K562 (cell line): ENCODE results near the gene DCST1. TPM values are rescaled to one million over a fixed set of nuclear protein-coding genes. Genes with fewer than 3 reads are reported as not detected.
A peak's percentile ranks its signal among the peaks of the same experiment; 100 is the strongest.

Source experiments
- ARID1B ChIP-seq: fragments of 450-650 bp; IDR thresholded peaks from 2 replicates; pipeline ENCODE4 v1.6.1; 2016; ENCODE audit warnings: antibody characterized with exemption, mild to moderate bottlenecking, inconsistent platforms
- BDP1 ChIP-seq: IDR thresholded peaks from 3 replicates; pipeline ENCODE4 v1.6.1; 2011; ENCODE audit not compliant: insufficient read length, insufficient read depth
- CBX1 ChIP-seq: sonication (generic); IDR thresholded peaks from 2 replicates; pipeline ENCODE4 v1.6.1; 2016; ENCODE audit warnings: antibody characterized with exemption, low read depth, mild to moderate bottlenecking
- CTBP1 ChIP-seq: fragments of 450-650 bp; IDR thresholded peaks from 2 replicates; pipeline ENCODE4 v1.6.1; 2016; ENCODE audit warnings: borderline replicate concordance
- FOXA3 ChIP-seq, 2 experiments: fragments of 450-650 bp in 1 of 2; sonication (generic) in 1 of 2; formaldehyde crosslinking; IDR thresholded peaks in 1 of 2; conservative IDR thresholded peaks in 1 of 2; 2 replicates each; pipeline versions ENCODE4 v1.4.0 to v1.8.0; 2020 to 2022; ENCODE audit warnings: mild to moderate bottlenecking in 2 of 2, missing genetic modification reagents in 1 of 2
- FOXP1 ChIP-seq: sonication (generic); formaldehyde crosslinking; IDR thresholded peaks from 2 replicates; pipeline ENCODE4 v1.8.0; 2022; ENCODE audit warnings: mild to moderate bottlenecking, missing genetic modification reagents
- MTA2 ChIP-seq: fragments of 450-650 bp; IDR thresholded peaks from 2 replicates; pipeline ENCODE4 v1.6.1; 2016; ENCODE audit warnings: low read depth
- PHB ChIP-seq: fragments of 250-450 bp; sonication (Bioruptor Pico); IDR thresholded peaks from 2 replicates; pipeline ENCODE4 v1.5.0; 2021
- RBM14 ChIP-seq: fragments of 200-400 bp; formaldehyde crosslinking; IDR thresholded peaks from 2 replicates; pipeline ENCODE4 v1.6.1; 2018; ENCODE audit warnings: low read depth, mild to moderate bottlenecking, low read length, moderate library complexity, borderline replicate concordance; ENCODE audit not compliant: insufficient read depth
- RBM39 ChIP-seq: fragments of 200-400 bp; formaldehyde crosslinking; optimal IDR thresholded peaks from 2 replicates; pipeline ENCODE3; 2018; ENCODE audit warnings: low read depth, low read length
- SRSF1 ChIP-seq: fragments of 200-400 bp; formaldehyde crosslinking; IDR thresholded peaks from 2 replicates; pipeline ENCODE4 v1.6.1; 2017; ENCODE audit warnings: mild to moderate bottlenecking, low read depth, low read length, moderate library complexity
- TGIF2 ChIP-seq: sonication (generic); formaldehyde crosslinking; IDR thresholded peaks from 2 replicates; pipeline ENCODE4 v1.8.1; 2022; ENCODE audit warnings: mild to moderate bottlenecking, missing genetic modification reagents, moderate library complexity
- WHSC1 ChIP-seq: IDR thresholded peaks from one replicate; pipeline ENCODE4 v1.6.1; 2012; ENCODE audit warnings: low read length, control low read depth, inconsistent platforms
- ZNF431 ChIP-seq: sonication (generic); formaldehyde crosslinking; IDR thresholded peaks from 2 replicates; pipeline ENCODE4 v1.8.0; 2022; ENCODE audit warnings: mild to moderate bottlenecking, missing genetic modification reagents
- ZZZ3 ChIP-seq: fragments of 450-650 bp; IDR thresholded peaks from 2 replicates; pipeline ENCODE4 v1.6.1; 2016; ENCODE audit warnings: antibody characterized with exemption, mild to moderate bottlenecking, moderate library complexity
- polyA plus RNA-seq, 8 experiments: library from polyadenylated mRNA; depleted of rRNA in 4 of 8; stranded (reverse) in 5 of 8; unstranded in 3 of 8; fragments of >200 nt; fragmentation: Nextera tagmentation in 2 of 8; fragmentation: Illumina TruSeq in 1 of 8; extraction: Ambion mirVana in 2 of 8; extraction: Trizol in 1 of 8; gene quantifications; 2 replicates each; pipeline versions ENCODE4 v1.2.1 to v1.2.3, GENCODE V29; 2011 to 2014; ENCODE audit warnings: inconsistent platforms in 1 of 8, missing spikeins in 1 of 8
- total RNA-seq, 7 experiments: library from RNA; depleted of rRNA in 6 of 7; stranded (reverse); fragments of >200 nt in 6 of 7; fragmentation: Illumina TruSeq in 2 of 7; extraction: Trizol in 2 of 7; gene quantifications; 2 replicates each; pipeline versions ENCODE4 v1.2.1 to v1.2.3, GENCODE V29; 2011 to 2021; ENCODE audit warnings: low replicate concordance in 1 of 7
- TF ChIP-seq, protein P1 (sequence below), 2 experiments: fragments of 200-800 bp in 1 of 2; sonication (Bioruptor generic) in 1 of 2; sonication (generic) in 1 of 2; formaldehyde crosslinking in 1 of 2; IDR thresholded peaks in 1 of 2; conservative IDR thresholded peaks in 1 of 2; 2 replicates each; pipeline versions ENCODE4 v1.5.0 to v1.6.1; 2016 to 2020; ENCODE audit warnings: missing compliant biosample characterization in 1 of 2, missing genetic modification characterization in 1 of 2, missing genetic modification reagents in 1 of 2
- TF ChIP-seq, protein P2 (sequence below): fragments of 450-650 bp; IDR thresholded peaks from 2 replicates; pipeline ENCODE4 v1.6.1; 2016; ENCODE audit warnings: antibody characterized with exemption
- TF ChIP-seq, protein P3 (sequence below): fragments of 450-650 bp; formaldehyde crosslinking; IDR thresholded peaks from 2 replicates; pipeline ENCODE4 v1.4.0; 2022; ENCODE audit warnings: mild to moderate bottlenecking, moderate library complexity
- TF ChIP-seq, protein P4 (sequence below): fragments of 450-650 bp; formaldehyde crosslinking; IDR thresholded peaks from 2 replicates; pipeline ENCODE4 v1.4.0; 2022; ENCODE audit warnings: missing genetic modification characterization
- TF ChIP-seq, protein P5 (sequence below): fragments of 250-450 bp; sonication (Bioruptor Pico); IDR thresholded peaks from 2 replicates; pipeline ENCODE4 v1.8.0; 2021; ENCODE audit warnings: mild to moderate bottlenecking, moderate library complexity

The DCST1 gene
- total and polyA plus RNA-seq, 9 of the 15 experiments (the other 6 are each of a cell fraction or from before 2014, with no cell fraction given), result not detected

DNA sequence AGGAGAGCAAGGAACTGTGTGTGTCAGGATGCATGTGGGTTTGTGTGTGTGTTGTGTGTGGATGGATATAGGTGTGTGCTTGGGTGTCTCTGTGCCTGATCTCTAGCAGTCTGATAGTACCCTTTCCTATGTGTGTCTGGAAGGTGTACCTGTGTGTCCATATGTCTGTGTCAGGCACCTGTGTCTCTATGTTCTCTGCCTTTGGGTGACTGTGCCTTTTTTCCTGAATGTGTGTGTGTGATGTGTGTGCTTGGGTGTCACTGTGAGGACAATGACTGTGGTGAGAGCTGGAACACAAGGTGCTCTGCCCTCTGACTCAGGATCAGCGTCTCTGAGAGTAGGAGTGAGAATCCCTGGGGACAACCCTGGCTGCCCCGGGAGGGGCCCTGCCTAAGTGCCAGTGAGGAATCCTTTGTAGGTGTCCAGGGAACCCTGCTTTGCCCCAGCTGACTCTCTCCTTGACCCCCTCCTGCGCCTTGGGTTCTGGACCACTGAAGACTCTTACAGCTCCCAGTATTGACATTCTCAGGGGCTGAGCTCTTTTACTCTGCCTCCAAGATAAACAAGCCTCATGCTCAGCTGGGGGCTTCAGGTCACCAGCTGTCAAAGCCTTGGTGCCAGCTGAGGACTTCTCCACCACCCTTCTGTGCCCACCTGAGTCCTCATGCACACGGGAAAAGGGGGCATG, 44.3 kb downstream of the DCST1 start (continued):
- TF ChIP-seq ARID1B (peak; percentile 45; the same call in 1 of the 2 replicates), FOXP1 (CRISPR knock-in tag) (no peak), FOXA3 (CRISPR knock-in tag; conservative IDR thresholded peaks at IDR 0.05 in 1 of 2, IDR thresholded peaks at IDR 0.05 in 1 of 2) (0 out of 4 replicates have a peak, but pooled peaks of 1 of the 2 experiments have one; percentile 8), TGIF2 (CRISPR knock-in tag) (no peak), BDP1 (no peak), MTA2 (no peak), RBM39 (no peak), SRSF1 (no peak), ZZZ3 (no peak), CTBP1 (peak; percentile 29; the same call in 1 of the 2 replicates), RBM14 (no peak), CBX1 (no peak), ZNF431 (CRISPR knock-in tag) (no peak), PHB (CRISPR knock-in tag) (no peak), WHSC1 (no peak)
- TF ChIP-seq, protein P1, sequence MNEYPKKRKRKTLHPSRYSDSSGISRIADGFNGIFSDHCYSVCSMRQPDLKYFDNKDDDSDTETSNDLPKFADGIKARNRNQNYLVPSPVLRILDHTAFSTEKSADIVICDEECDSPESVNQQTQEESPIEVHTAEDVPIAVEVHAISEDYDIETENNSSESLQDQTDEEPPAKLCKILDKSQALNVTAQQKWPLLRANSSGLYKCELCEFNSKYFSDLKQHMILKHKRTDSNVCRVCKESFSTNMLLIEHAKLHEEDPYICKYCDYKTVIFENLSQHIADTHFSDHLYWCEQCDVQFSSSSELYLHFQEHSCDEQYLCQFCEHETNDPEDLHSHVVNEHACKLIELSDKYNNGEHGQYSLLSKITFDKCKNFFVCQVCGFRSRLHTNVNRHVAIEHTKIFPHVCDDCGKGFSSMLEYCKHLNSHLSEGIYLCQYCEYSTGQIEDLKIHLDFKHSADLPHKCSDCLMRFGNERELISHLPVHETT (CRISPR knock-in tag; conservative IDR thresholded peaks at IDR 0.05 in 1 of 2, IDR thresholded peaks at IDR 0.05 in 1 of 2), result no peak
- TF ChIP-seq, protein P2, sequence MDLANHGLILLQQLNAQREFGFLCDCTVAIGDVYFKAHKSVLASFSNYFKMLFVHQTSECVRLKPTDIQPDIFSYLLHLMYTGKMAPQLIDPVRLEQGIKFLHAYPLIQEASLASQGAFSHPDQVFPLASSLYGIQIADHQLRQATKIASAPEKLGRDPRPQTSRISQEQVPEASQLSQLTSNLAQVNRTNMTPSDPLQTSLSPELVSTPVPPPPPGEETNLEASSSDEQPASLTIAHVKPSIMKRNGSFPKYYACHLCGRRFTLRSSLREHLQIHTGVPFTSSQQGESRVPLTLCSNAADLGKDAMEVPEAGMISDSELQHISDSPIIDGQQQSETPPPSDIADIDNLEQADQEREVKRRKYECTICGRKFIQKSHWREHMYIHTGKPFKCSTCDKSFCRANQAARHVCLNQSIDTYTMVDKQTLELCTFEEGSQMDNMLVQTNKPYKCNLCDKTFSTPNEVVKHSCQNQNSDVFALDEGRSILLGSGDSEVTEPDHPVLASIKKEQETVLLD, result 0 out of 2 replicates have a peak, but pooled peaks have one; percentile 24
- TF ChIP-seq, protein P3, sequence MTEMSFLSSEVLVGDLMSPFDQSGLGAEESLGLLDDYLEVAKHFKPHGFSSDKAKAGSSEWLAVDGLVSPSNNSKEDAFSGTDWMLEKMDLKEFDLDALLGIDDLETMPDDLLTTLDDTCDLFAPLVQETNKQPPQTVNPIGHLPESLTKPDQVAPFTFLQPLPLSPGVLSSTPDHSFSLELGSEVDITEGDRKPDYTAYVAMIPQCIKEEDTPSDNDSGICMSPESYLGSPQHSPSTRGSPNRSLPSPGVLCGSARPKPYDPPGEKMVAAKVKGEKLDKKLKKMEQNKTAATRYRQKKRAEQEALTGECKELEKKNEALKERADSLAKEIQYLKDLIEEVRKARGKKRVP, result no peak
- TF ChIP-seq, protein P4, sequence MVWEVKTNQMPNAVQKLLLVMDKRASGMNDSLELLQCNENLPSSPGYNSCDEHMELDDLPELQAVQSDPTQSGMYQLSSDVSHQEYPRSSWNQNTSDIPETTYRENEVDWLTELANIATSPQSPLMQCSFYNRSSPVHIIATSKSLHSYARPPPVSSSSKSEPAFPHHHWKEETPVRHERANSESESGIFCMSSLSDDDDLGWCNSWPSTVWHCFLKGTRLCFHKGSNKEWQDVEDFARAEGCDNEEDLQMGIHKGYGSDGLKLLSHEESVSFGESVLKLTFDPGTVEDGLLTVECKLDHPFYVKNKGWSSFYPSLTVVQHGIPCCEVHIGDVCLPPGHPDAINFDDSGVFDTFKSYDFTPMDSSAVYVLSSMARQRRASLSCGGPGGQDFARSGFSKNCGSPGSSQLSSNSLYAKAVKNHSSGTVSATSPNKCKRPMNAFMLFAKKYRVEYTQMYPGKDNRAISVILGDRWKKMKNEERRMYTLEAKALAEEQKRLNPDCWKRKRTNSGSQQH (CRISPR knock-in tag), result 0 out of 2 replicates have a peak, but pooled peaks have one; percentile 34
- TF ChIP-seq, protein P5, sequence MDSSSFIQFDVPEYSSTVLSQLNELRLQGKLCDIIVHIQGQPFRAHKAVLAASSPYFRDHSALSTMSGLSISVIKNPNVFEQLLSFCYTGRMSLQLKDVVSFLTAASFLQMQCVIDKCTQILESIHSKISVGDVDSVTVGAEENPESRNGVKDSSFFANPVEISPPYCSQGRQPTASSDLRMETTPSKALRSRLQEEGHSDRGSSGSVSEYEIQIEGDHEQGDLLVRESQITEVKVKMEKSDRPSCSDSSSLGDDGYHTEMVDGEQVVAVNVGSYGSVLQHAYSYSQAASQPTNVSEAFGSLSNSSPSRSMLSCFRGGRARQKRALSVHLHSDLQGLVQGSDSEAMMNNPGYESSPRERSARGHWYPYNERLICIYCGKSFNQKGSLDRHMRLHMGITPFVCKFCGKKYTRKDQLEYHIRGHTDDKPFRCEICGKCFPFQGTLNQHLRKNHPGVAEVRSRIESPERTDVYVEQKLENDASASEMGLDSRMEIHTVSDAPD, result no peak
